Caco-2 (cell line): ENCODE measurements around the gene IL32. TPM values are rescaled to one million over a fixed set of nuclear protein-coding genes. Genes with fewer than 3 reads are reported as not detected.
"Not testable (repeated sequence)": the region's sequence is repeated elsewhere in the genome, so short reads cannot be mapped to it uniquely, and the experiment has no call there.

Source experiments
- BruUV-seq: library from RNA; stranded (reverse); fragments of 400-500 nt; replicated peaks from 2 replicates; lab custom pipeline; 2021; lab: Mats Ljungman, UMichigan
- CTCF ChIA-PET: fragments of 300-600 bp; sonication (Branson Sonifier 250); formaldehyde crosslinking; loops from one replicate; lab custom pipeline; 2022; ENCODE audit warnings: antibody characterized with exemption; lab: Charles Lee
- POLR2A ChIA-PET: fragments of 300-600 bp; sonication (Branson Sonifier 250); formaldehyde crosslinking; loops from one replicate; lab custom pipeline; 2022; ENCODE audit warnings: antibody characterized with exemption; lab: Charles Lee
- DNase-seq, 2 experiments: peaks; one replicate each; pipeline versions ENCODE4 v3.0.0 to v3.0.0-alpha.2; 2020 to 2022
- H3K27me3 ChIP-seq: replicated peaks from 2 replicates; pipeline ENCODE4 v1.6.0; 2011; ENCODE audit warnings: low read length; ENCODE audit not compliant: control insufficient read depth, insufficient read depth
- H3K36me3 ChIP-seq: 2 replicates; pipeline ENCODE4 v1.5.1; 2011; ENCODE audit warnings: low read length; ENCODE audit not compliant: control insufficient read depth, insufficient read depth
- H3K4me1 ChIP-seq: fragments of 250-450 bp; sonication (Bioruptor Pico); 2 replicates; pipeline ENCODE4 v1.5.1; 2020; ENCODE audit warnings: mild to moderate bottlenecking
- H3K4me3 ChIP-seq: 2 replicates; pipeline ENCODE4 v1.5.1; 2011; ENCODE audit warnings: low read depth, mild to moderate bottlenecking, control low read depth, low read length
- H3K9me3 ChIP-seq: fragments of 250-450 bp; sonication (Bioruptor Pico); 2 replicates; pipeline ENCODE4 v1.5.1; 2020; ENCODE audit warnings: mild to moderate bottlenecking, moderate library complexity
- H3K27ac Mint-ChIP-seq: one replicate; pipeline ENCODE4 v1.8.0; 2022; ENCODE audit warnings: mixed read lengths; ENCODE audit not compliant: unreplicated experiment
- H3K27me3 Mint-ChIP-seq: one replicate; pipeline ENCODE4 v1.8.0; 2022; ENCODE audit warnings: mixed read lengths; ENCODE audit not compliant: insufficient read depth, unreplicated experiment
- H3K36me3 Mint-ChIP-seq: one replicate; pipeline ENCODE4 v1.8.0; 2022; ENCODE audit warnings: mild to moderate bottlenecking, mixed read lengths; ENCODE audit not compliant: insufficient read depth, unreplicated experiment
- H3K4me1 Mint-ChIP-seq: one replicate; pipeline ENCODE4 v1.8.0; 2022; ENCODE audit warnings: low read depth, mixed read lengths; ENCODE audit not compliant: unreplicated experiment
- H3K4me3 Mint-ChIP-seq: one replicate; pipeline ENCODE4 v1.8.0; 2022; ENCODE audit warnings: mild to moderate bottlenecking, moderate library complexity, mixed read lengths; ENCODE audit not compliant: unreplicated experiment
- H3K9me3 Mint-ChIP-seq: one replicate; pipeline ENCODE4 v1.8.0; 2022; ENCODE audit warnings: mixed read lengths; ENCODE audit not compliant: unreplicated experiment
- CTCF ChIP-seq, 2 experiments: fragments of 200-600 bp in 1 of 2; IDR thresholded peaks; 1 replicate in 1 of 2; 2 replicates in 1 of 2; pipeline versions ENCODE4 v1.5.1 to v1.8.0; 2011 to 2022; ENCODE audit warnings: antibody characterized with exemption in 1 of 2, control low read depth in 1 of 2, inconsistent platforms in 1 of 2, low read depth in 1 of 2, low read length in 1 of 2, mild to moderate bottlenecking in 1 of 2, moderate library complexity in 1 of 2; ENCODE audit not compliant: insufficient read depth in 1 of 2, severe bottlenecking in 1 of 2, unreplicated experiment in 1 of 2
- intact Hi-C: fragments of 100-400 bp; cut with micrococcal nuclease; formaldehyde crosslinking; loops from one replicate; pipeline ENCODE4 v1.10.0; 2022; ENCODE audit not compliant: unreplicated experiment
- total RNA-seq: library from RNA; stranded (reverse); gene quantifications from 2 replicates; pipeline ENCODE4 v1.2.3, GENCODE V29; 2022

IL32 gene
- total RNA-seq, 1 experiment from 2014 or later: 149 TPM

GRCh38 chr16:3075523-3075915 is 10.1 kb downstream of the IL32 start:
- Histone ChIP-seq H3K27me3 (no peaks in the 10 kb centered on the region), H3K4me1 (no peaks in the 10 kb centered on the region), H3K36me3 (no peaks in the 10 kb centered on the region), H3K9me3 (no peaks in the 10 kb centered on the region), H3K4me3 (no peak overlapping the region)
- H3K4me1 Mint-ChIP-seq: peaks cover 9% of the 10 kb centered on the region
- BruUV-seq: no TSS peak
- TF ChIP-seq CTCF (IDR thresholded peaks at IDR 0.05; ENCODE audit: insufficient read depth in 1 of 2, low read depth in 1 of 2, low read length in 1 of 2, severe bottlenecking in 1 of 2, unreplicated experiment in 1 of 2): no peak
- intact Hi-C loops: no loop called here
- H3K9me3 Mint-ChIP-seq: no peaks in the 10 kb centered on the region
- peaks cover 6% of the 10 kb centered on the region for H3K36me3 Mint-ChIP-seq
- peaks cover 13% of the 10 kb centered on the region for H3K27me3 Mint-ChIP-seq
- ChIA-PET POLR2A (interaction anchor here (0.7 kb wide), 1 partner anchor 60 kb away, joined by 5 read pairs; no protein-coding TSS in a partner anchor), CTCF (no interaction called here)
- DNase-seq: no peak
- no peak overlapping the region for H3K27ac Mint-ChIP-seq
- H3K4me3 Mint-ChIP-seq: no peak overlapping the region

- POLR2A ChIA-PET, H3K36me3 ChIP-seq, H3K9me3 Mint-ChIP-seq, DNase-seq, intact Hi-C loops, H3K4me3 Mint-ChIP-seq, H3K36me3 Mint-ChIP-seq, BruUV-seq, H3K4me1 ChIP-seq, H3K4me3 ChIP-seq, H3K27me3 ChIP-seq, H3K9me3 ChIP-seq, H3K4me1 Mint-ChIP-seq, CTCF ChIA-PET, H3K27ac Mint-ChIP-seq: not testable (repeated sequence)
- peaks cover 13% of the 10 kb centered on the region for H3K27me3 Mint-ChIP-seq
These were observed 10.5 kb downstream of the IL32 start for GRCh38 chr16:3075946-3076345.

- no peak for DNase-seq
- no peaks in the 10 kb centered on the region for H3K4me1 ChIP-seq
- Mint-ChIP-seq H3K27ac (no peak overlapping the region), H3K27me3 (peaks cover 13% of the 10 kb centered on the region), H3K9me3 (no peaks in the 10 kb centered on the region), H3K36me3 (peaks cover 5% of the 10 kb centered on the region), H3K4me1 (peaks cover 6% of the 10 kb centered on the region), H3K4me3 (no peak overlapping the region)
- H3K9me3 ChIP-seq: no peaks in the 10 kb centered on the region
- intact Hi-C loops: no loop called here
- no TSS peak for BruUV-seq
- TF ChIP-seq CTCF (IDR thresholded peaks at IDR 0.05; ENCODE audit: insufficient read depth in 1 of 2, low read depth in 1 of 2, low read length in 1 of 2, severe bottlenecking in 1 of 2, unreplicated experiment in 1 of 2): no peak
- no peaks in the 10 kb centered on the region for H3K27me3 ChIP-seq
- CTCF ChIA-PET: no interaction called here
- no peaks in the 10 kb centered on the region for H3K36me3 ChIP-seq
- POLR2A ChIA-PET: no interaction called here
- no peak overlapping the region for H3K4me3 ChIP-seq
These were observed 11.1 kb downstream of the IL32 start for GRCh38 chr16:3076577-3076976.

- Histone ChIP-seq H3K9me3 (no peaks in the 10 kb centered on the region), H3K27me3 (no peaks in the 10 kb centered on the region), H3K4me1 (no peaks in the 10 kb centered on the region), H3K36me3 (no peaks in the 10 kb centered on the region), H3K4me3 (no peak overlapping the region)
- Mint-ChIP-seq H3K9me3 (no peaks in the 10 kb centered on the region), H3K4me3 (no peak overlapping the region), H3K36me3 (no peaks in the 10 kb centered on the region), H3K27me3 (peaks cover 4% of the 10 kb centered on the region), H3K27ac (no peak overlapping the region), H3K4me1 (no peaks in the 10 kb centered on the region)
- intact Hi-C loops: no loop called here
- TF ChIP-seq CTCF (IDR thresholded peaks at IDR 0.05; ENCODE audit: insufficient read depth in 1 of 2, low read depth in 1 of 2, low read length in 1 of 2, severe bottlenecking in 1 of 2, unreplicated experiment in 1 of 2): no peak
- ChIA-PET POLR2A (no interaction called here), CTCF (no interaction called here)
- BruUV-seq: no TSS peak
- no peak for DNase-seq
These were observed 14.6 kb downstream of the IL32 start for GRCh38 chr16:3080024-3080423.

- H3K4me3 Mint-ChIP-seq, H3K27me3 ChIP-seq, H3K27me3 Mint-ChIP-seq, intact Hi-C loops, H3K4me1 ChIP-seq, H3K9me3 ChIP-seq, CTCF ChIA-PET, H3K36me3 Mint-ChIP-seq, DNase-seq, H3K36me3 ChIP-seq, BruUV-seq, H3K9me3 Mint-ChIP-seq, H3K4me1 Mint-ChIP-seq, POLR2A ChIA-PET, H3K4me3 ChIP-seq, H3K27ac Mint-ChIP-seq: not testable (repeated sequence)
These were observed 16.5 kb downstream of the IL32 start for GRCh38 chr16:3081957-3082356.
